DOHH2 (cell line): Measurements from ENCODE around the gene GPATCH8.

Source experiments
- H3F3A ChIP-seq: fragments of 200-600 bp; sonication (generic), shearing (Covaris generic); 2 replicates; pipeline ENCODE4 v1.6.0; 2016; ENCODE audit warnings: antibody characterized with exemption, mild to moderate bottlenecking; ENCODE audit not compliant: control insufficient read depth, insufficient read depth
- H3K27ac ChIP-seq: fragments of 200-600 bp; sonication (generic); 2 replicates; pipeline ENCODE4 v1.5.1; 2014; ENCODE audit warnings: low read depth, mild to moderate bottlenecking, low read length, moderate library complexity
- H3K27me3 ChIP-seq: fragments of 200-600 bp; sonication (generic); 2 replicates; pipeline ENCODE4 v1.6.1; 2014; ENCODE audit warnings: mild to moderate bottlenecking, low read length, mixed read lengths; ENCODE audit not compliant: control insufficient read depth
- H3K36me3 ChIP-seq: fragments of 200-600 bp; sonication (generic); 2 replicates; pipeline ENCODE4 v1.6.1; 2014; ENCODE audit warnings: mild to moderate bottlenecking, low read length, moderate library complexity, mixed read lengths; ENCODE audit not compliant: control insufficient read depth
- H3K4me1 ChIP-seq: fragments of 200-600 bp; sonication (generic); 2 replicates; pipeline ENCODE4 v1.6.1; 2014; ENCODE audit warnings: mild to moderate bottlenecking, low read length, mixed read lengths; ENCODE audit not compliant: control insufficient read depth
- H3K4me2 ChIP-seq: fragments of 200-600 bp; sonication (generic); 2 replicates; pipeline ENCODE4 v1.6.0; 2014; ENCODE audit warnings: mild to moderate bottlenecking, low read length, moderate library complexity
- H3K4me3 ChIP-seq: fragments of 200-600 bp; sonication (generic); 2 replicates; pipeline ENCODE4 v1.5.1; 2014; ENCODE audit warnings: mild to moderate bottlenecking, low read length, mixed read lengths
- H3K79me2 ChIP-seq: fragments of 200-600 bp; sonication (generic); 2 replicates; pipeline ENCODE4 v1.6.1; 2014; ENCODE audit warnings: mild to moderate bottlenecking, low read length, mixed read lengths; ENCODE audit not compliant: control insufficient read depth
- H3K9me2 ChIP-seq: fragments of 200-600 bp; sonication (generic); replicated peaks from 2 replicates; pipeline ENCODE4 v1.6.1; 2014; ENCODE audit warnings: mild to moderate bottlenecking, low read length, mixed read lengths; ENCODE audit not compliant: control insufficient read depth
- H3K9me3 ChIP-seq: fragments of 200-600 bp; sonication (generic); 2 replicates; pipeline ENCODE4 v1.6.1; 2014; ENCODE audit warnings: antibody characterized with exemption, low read length, mixed read lengths; ENCODE audit not compliant: control insufficient read depth, insufficient read depth
- H4K20me1 ChIP-seq: fragments of 200-600 bp; sonication (generic); 2 replicates; pipeline ENCODE4 v1.6.0; 2014; ENCODE audit warnings: low read depth, mild to moderate bottlenecking, antibody characterized with exemption, low read length, moderate library complexity; ENCODE audit not compliant: control insufficient read depth, insufficient read depth
- EZH2phosphoT487 ChIP-seq: fragments of 200-600 bp; sonication (generic); IDR thresholded peaks from 2 replicates; pipeline ENCODE4 v1.6.1; 2017; ENCODE audit warnings: borderline replicate concordance, mild to moderate bottlenecking, antibody characterized with exemption, low read length, moderate library complexity, mixed read lengths
- TF ChIP-seq, protein P1 (sequence below): fragments of 200-600 bp; sonication (generic); IDR thresholded peaks from one replicate; pipeline ENCODE4 v1.5.1; 2014; ENCODE audit warnings: antibody characterized with exemption, mild to moderate bottlenecking, low read depth, low read length; ENCODE audit not compliant: poor library complexity, severe bottlenecking

GPATCH8 gene

DNA sequence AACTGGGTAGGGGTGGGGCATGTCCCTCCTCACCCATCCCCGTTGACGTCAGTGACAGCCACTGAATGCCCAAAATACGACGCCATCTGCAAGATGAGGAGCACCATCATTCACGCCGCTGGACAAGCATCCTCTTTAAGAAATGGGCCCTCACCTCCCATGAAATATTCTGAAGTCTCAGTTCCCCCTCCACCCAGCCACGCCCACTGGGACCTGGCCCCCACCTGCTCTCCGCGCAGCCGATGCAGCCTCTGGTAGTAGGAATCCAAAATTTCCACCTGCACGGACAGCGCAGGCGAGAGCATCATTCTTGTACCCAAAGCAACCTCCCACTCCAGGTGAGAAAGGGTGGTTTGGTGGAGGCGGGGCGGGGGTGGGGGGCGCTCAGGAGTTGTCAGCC lies 119.3 kb downstream of the GPATCH8 start:
- no peaks in the 10 kb centered on the region for H3F3A ChIP-seq
- H3K79me2 ChIP-seq, result no peaks in the 10 kb centered on the region
- H4K20me1 ChIP-seq, result no peaks in the 10 kb centered on the region
- no peaks in the 10 kb centered on the region for H3K36me3 ChIP-seq
- H3K4me3 ChIP-seq, result no peak overlapping the region
- no peak overlapping the region for H3K4me2 ChIP-seq
- H3K9me2 ChIP-seq, result no peaks in the 10 kb centered on the region
- H3K27me3 ChIP-seq, result peaks cover 15% of the 10 kb centered on the region
- H3K4me1 ChIP-seq, result peaks cover 5% of the 10 kb centered on the region; the same call in 1 of the 2 replicates
- no peaks in the 10 kb centered on the region for H3K9me3 ChIP-seq
- no peak for TF ChIP-seq EZH2phosphoT487
- TF ChIP-seq, protein P1, sequence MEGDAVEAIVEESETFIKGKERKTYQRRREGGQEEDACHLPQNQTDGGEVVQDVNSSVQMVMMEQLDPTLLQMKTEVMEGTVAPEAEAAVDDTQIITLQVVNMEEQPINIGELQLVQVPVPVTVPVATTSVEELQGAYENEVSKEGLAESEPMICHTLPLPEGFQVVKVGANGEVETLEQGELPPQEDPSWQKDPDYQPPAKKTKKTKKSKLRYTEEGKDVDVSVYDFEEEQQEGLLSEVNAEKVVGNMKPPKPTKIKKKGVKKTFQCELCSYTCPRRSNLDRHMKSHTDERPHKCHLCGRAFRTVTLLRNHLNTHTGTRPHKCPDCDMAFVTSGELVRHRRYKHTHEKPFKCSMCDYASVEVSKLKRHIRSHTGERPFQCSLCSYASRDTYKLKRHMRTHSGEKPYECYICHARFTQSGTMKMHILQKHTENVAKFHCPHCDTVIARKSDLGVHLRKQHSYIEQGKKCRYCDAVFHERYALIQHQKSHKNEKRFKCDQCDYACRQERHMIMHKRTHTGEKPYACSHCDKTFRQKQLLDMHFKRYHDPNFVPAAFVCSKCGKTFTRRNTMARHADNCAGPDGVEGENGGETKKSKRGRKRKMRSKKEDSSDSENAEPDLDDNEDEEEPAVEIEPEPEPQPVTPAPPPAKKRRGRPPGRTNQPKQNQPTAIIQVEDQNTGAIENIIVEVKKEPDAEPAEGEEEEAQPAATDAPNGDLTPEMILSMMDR, result no peak
- no peak overlapping the region for H3K27ac ChIP-seq

- Histone ChIP-seq H3F3A (no peaks in the 10 kb centered on the region), H3K9me3 (no peaks in the 10 kb centered on the region), H3K27me3 (peaks cover 15% of the 10 kb centered on the region), H3K4me1 (peaks cover 5% of the 10 kb centered on the region; the same call in 1 of the 2 replicates), H3K4me2 (no peak overlapping the region), H3K27ac (no peak overlapping the region), H3K36me3 (no peaks in the 10 kb centered on the region), H3K4me3 (no peak overlapping the region), H3K79me2 (no peaks in the 10 kb centered on the region), H4K20me1 (no peaks in the 10 kb centered on the region), H3K9me2 (no peaks in the 10 kb centered on the region)
- TF ChIP-seq EZH2phosphoT487, result no peak
- TF ChIP-seq, protein P1, result no peak
Measured at GRCh38 chr17:44383363-44383762, 119.8 kb downstream of the GPATCH8 start.

DNA sequence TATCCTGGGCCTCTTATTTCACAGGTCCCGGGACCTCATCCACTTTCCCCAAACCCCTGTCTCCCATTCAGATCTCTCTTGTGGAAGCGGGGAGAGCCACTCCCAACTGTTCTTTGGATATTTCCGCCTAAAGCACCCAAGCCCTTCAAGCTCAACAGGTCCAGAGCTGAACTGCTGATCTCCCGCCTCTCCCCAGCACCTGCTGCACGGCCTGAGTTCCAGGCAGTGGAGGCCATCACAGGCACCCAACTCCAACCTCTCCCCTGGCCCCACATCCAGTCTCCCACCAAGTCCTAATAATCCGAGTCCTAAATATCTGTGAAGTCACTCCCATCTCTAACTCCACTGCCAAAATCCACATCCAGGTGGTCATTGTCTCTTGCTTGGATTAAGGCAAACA lies 120.3 kb downstream of the GPATCH8 start:
- H3K9me3 ChIP-seq, result no peaks in the 10 kb centered on the region
- H3K4me3 ChIP-seq, result no peak overlapping the region
- peaks cover 5% of the 10 kb centered on the region; the same call in 1 of the 2 replicates for H3K4me1 ChIP-seq
- no peaks in the 10 kb centered on the region for H3K9me2 ChIP-seq
- H3F3A ChIP-seq, result no peaks in the 10 kb centered on the region
- no peaks in the 10 kb centered on the region for H4K20me1 ChIP-seq
- peaks cover 15% of the 10 kb centered on the region for H3K27me3 ChIP-seq
- TF ChIP-seq, protein P1, result no peak
- no peak for TF ChIP-seq EZH2phosphoT487
- H3K36me3 ChIP-seq, result no peaks in the 10 kb centered on the region
- no peak overlapping the region for H3K27ac ChIP-seq
- H3K79me2 ChIP-seq, result no peaks in the 10 kb centered on the region
- no peak overlapping the region for H3K4me2 ChIP-seq
